WTC11 (cell line): ENCODE results near the gene UBE2H. TPM values are rescaled to one million over a fixed set of nuclear protein-coding genes. Genes with fewer than 3 reads are reported as not detected.

Experiments
- ATAC-seq: fragments of 200-7000 bp; cut with Tn5 transposase; 2 replicates; pipeline ENCODE4 v1.10.0; 2021; ENCODE audit warnings: mild to moderate bottlenecking, moderate library complexity
- CTCF ChIA-PET: fragments of 300-600 bp; sonication (Branson Sonifier 250); formaldehyde crosslinking; loops from one replicate; lab custom pipeline; 2021; ENCODE audit warnings: antibody characterized with exemption; lab: Charles Lee
- POLR2A ChIA-PET: fragments of 350-600 bp; sonication (Branson Sonifier 250); formaldehyde crosslinking; loops from one replicate; lab custom pipeline; 2021; ENCODE audit warnings: antibody characterized with exemption; lab: Charles Lee
- DNase-seq: peaks from one replicate; pipeline ENCODE4 v3.0.0; 2021; ENCODE audit warnings: low spot score
- H3K27ac Mint-ChIP-seq: 2 replicates; pipeline ENCODE4 v1.8.0; 2021; ENCODE audit warnings: mixed read lengths
- H3K27me3 Mint-ChIP-seq: 2 replicates; pipeline ENCODE4 v1.8.0; 2021; ENCODE audit warnings: low read depth, mild to moderate bottlenecking, moderate library complexity, mixed read lengths
- H3K36me3 Mint-ChIP-seq: 2 replicates; pipeline ENCODE4 v1.8.0; 2021; ENCODE audit warnings: mixed read lengths
- H3K4me1 Mint-ChIP-seq: 2 replicates; pipeline ENCODE4 v1.8.0; 2022; ENCODE audit warnings: mixed read lengths
- H3K4me3 Mint-ChIP-seq: 2 replicates; pipeline ENCODE4 v1.8.0; 2021; ENCODE audit warnings: mild to moderate bottlenecking, moderate library complexity, mixed read lengths
- H3K9me3 Mint-ChIP-seq: 2 replicates; pipeline ENCODE4 v1.8.0; 2021; ENCODE audit warnings: mixed read lengths
- CBFB ChIP-seq: sonication (generic); formaldehyde crosslinking; IDR thresholded peaks from 2 replicates; pipeline ENCODE4 v1.8.1; 2022; ENCODE audit warnings: mild to moderate bottlenecking, low read depth, missing genetic modification reagents
- NFYB ChIP-seq: sonication (generic); formaldehyde crosslinking; conservative IDR thresholded peaks from 2 replicates; pipeline ENCODE4 v1.8.0; 2022; ENCODE audit warnings: low read depth, missing genetic modification reagents
- NR1H2 ChIP-seq: sonication (generic); formaldehyde crosslinking; IDR thresholded peaks from 2 replicates; pipeline ENCODE4 v1.9.0; 2021; ENCODE audit warnings: mild to moderate bottlenecking, moderate library complexity, missing genetic modification reagents
- NR3C1 ChIP-seq: sonication (generic); formaldehyde crosslinking; conservative IDR thresholded peaks from 2 replicates; pipeline ENCODE4 v1.8.1; 2023; ENCODE audit warnings: low read depth, mild to moderate bottlenecking, missing genetic modification reagents
- OVOL2 ChIP-seq: fragments of 250-450 bp; sonication (Bioruptor Pico); IDR thresholded peaks from 2 replicates; pipeline ENCODE4 v1.9.0; 2021; ENCODE audit warnings: mild to moderate bottlenecking, borderline replicate concordance
- SMAD4 ChIP-seq: sonication (generic); formaldehyde crosslinking; IDR thresholded peaks from 2 replicates; pipeline ENCODE4 v1.8.0; 2022; ENCODE audit warnings: mild to moderate bottlenecking, missing genetic modification reagents
- TEAD1 ChIP-seq: sonication (generic); formaldehyde crosslinking; IDR thresholded peaks from 2 replicates; pipeline ENCODE4 v1.8.0; 2022; ENCODE audit warnings: mild to moderate bottlenecking, missing genetic modification reagents
- ZNF219 ChIP-seq: sonication (generic); formaldehyde crosslinking; IDR thresholded peaks from 2 replicates; pipeline ENCODE4 v1.8.0; 2023; ENCODE audit warnings: missing genetic modification reagents, mild to moderate bottlenecking, borderline replicate concordance
- ZNF416 ChIP-seq: fragments of 250-450 bp; sonication (Bioruptor Pico); IDR thresholded peaks from 2 replicates; pipeline ENCODE4 v1.9.0; 2021; ENCODE audit warnings: mild to moderate bottlenecking, inconsistent platforms
- total RNA-seq: library from RNA; stranded (reverse); gene quantifications from 3 replicates; pipeline ENCODE4 v1.2.3, GENCODE V29; 2021
- TF ChIP-seq, protein P1 (sequence below): sonication (generic); formaldehyde crosslinking; IDR thresholded peaks from 2 replicates; pipeline ENCODE4 v1.8.1; 2023; ENCODE audit warnings: mild to moderate bottlenecking, missing genetic modification reagents, borderline replicate concordance
- TF ChIP-seq, protein P2 (sequence below): sonication (generic); formaldehyde crosslinking; IDR thresholded peaks from 2 replicates; pipeline ENCODE4 v1.8.0; 2022; ENCODE audit warnings: mild to moderate bottlenecking, missing genetic modification reagents
- TF ChIP-seq, protein P3 (sequence below): sonication (generic); formaldehyde crosslinking; IDR thresholded peaks from 2 replicates; pipeline ENCODE4 v1.8.0; 2023; ENCODE audit warnings: mild to moderate bottlenecking, missing genetic modification reagents
- TF ChIP-seq, protein P4 (sequence below): sonication (generic); formaldehyde crosslinking; conservative IDR thresholded peaks from 2 replicates; pipeline ENCODE4 v1.8.1; 2022; ENCODE audit warnings: mild to moderate bottlenecking, missing genetic modification reagents
- TF ChIP-seq, protein P5 (sequence below): sonication (generic); formaldehyde crosslinking; IDR thresholded peaks from 2 replicates; pipeline ENCODE4 v1.8.0; 2023; ENCODE audit warnings: missing genetic modification reagents
- TF ChIP-seq, protein P6 (sequence below): sonication (generic); formaldehyde crosslinking; IDR thresholded peaks from 2 replicates; pipeline ENCODE4 v1.8.1; 2023; ENCODE audit warnings: mild to moderate bottlenecking, missing genetic modification reagents

The UBE2H gene
- total RNA-seq, 1 experiment from 2014 or later: 55.0 TPM

DNA sequence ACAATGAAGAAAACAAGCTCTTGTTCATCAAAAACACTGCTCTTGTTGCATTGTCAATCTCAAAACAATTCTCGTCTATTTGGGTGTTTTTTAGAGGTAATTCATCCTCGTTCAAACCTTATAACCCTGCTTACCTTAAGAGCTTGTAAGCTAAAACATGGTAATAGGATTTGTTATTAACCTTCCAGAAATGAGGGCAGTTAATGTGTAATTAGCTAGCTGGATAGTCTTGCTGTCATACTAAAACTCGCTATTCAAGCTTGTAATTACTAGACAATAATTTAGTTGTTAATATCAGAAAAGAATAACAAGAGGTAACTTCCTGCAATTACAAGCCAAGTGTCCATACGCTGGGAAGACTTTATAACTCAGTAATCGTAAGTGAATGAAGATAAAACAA, 101.6 kb downstream of the UBE2H start (continued):
- TF ChIP-seq, protein P1, sequence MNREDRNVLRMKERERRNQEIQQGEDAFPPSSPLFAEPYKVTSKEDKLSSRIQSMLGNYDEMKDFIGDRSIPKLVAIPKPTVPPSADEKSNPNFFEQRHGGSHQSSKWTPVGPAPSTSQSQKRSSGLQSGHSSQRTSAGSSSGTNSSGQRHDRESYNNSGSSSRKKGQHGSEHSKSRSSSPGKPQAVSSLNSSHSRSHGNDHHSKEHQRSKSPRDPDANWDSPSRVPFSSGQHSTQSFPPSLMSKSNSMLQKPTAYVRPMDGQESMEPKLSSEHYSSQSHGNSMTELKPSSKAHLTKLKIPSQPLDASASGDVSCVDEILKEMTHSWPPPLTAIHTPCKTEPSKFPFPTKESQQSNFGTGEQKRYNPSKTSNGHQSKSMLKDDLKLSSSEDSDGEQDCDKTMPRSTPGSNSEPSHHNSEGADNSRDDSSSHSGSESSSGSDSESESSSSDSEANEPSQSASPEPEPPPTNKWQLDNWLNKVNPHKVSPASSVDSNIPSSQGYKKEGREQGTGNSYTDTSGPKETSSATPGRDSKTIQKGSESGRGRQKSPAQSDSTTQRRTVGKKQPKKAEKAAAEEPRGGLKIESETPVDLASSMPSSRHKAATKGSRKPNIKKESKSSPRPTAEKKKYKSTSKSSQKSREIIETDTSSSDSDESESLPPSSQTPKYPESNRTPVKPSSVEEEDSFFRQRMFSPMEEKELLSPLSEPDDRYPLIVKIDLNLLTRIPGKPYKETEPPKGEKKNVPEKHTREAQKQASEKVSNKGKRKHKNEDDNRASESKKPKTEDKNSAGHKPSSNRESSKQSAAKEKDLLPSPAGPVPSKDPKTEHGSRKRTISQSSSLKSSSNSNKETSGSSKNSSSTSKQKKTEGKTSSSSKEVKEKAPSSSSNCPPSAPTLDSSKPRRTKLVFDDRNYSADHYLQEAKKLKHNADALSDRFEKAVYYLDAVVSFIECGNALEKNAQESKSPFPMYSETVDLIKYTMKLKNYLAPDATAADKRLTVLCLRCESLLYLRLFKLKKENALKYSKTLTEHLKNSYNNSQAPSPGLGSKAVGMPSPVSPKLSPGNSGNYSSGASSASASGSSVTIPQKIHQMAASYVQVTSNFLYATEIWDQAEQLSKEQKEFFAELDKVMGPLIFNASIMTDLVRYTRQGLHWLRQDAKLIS (CRISPR knock-in tag): no peak
- TF ChIP-seq, protein P2, sequence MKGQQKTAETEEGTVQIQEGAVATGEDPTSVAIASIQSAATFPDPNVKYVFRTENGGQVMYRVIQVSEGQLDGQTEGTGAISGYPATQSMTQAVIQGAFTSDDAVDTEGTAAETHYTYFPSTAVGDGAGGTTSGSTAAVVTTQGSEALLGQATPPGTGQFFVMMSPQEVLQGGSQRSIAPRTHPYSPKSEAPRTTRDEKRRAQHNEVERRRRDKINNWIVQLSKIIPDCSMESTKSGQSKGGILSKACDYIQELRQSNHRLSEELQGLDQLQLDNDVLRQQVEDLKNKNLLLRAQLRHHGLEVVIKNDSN (CRISPR knock-in tag): no peak
- no peak for TF ChIP-seq ZNF416 (CRISPR knock-in tag)
- no peak for TF ChIP-seq ZNF219 (CRISPR knock-in tag)
- no peak for TF ChIP-seq CBFB (CRISPR knock-in tag)
- TF ChIP-seq, protein P3, sequence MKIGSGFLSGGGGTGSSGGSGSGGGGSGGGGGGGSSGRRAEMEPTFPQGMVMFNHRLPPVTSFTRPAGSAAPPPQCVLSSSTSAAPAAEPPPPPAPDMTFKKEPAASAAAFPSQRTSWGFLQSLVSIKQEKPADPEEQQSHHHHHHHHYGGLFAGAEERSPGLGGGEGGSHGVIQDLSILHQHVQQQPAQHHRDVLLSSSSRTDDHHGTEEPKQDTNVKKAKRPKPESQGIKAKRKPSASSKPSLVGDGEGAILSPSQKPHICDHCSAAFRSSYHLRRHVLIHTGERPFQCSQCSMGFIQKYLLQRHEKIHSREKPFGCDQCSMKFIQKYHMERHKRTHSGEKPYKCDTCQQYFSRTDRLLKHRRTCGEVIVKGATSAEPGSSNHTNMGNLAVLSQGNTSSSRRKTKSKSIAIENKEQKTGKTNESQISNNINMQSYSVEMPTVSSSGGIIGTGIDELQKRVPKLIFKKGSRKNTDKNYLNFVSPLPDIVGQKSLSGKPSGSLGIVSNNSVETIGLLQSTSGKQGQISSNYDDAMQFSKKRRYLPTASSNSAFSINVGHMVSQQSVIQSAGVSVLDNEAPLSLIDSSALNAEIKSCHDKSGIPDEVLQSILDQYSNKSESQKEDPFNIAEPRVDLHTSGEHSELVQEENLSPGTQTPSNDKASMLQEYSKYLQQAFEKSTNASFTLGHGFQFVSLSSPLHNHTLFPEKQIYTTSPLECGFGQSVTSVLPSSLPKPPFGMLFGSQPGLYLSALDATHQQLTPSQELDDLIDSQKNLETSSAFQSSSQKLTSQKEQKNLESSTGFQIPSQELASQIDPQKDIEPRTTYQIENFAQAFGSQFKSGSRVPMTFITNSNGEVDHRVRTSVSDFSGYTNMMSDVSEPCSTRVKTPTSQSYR (CRISPR knock-in tag): no peak
- TF ChIP-seq, protein P4, sequence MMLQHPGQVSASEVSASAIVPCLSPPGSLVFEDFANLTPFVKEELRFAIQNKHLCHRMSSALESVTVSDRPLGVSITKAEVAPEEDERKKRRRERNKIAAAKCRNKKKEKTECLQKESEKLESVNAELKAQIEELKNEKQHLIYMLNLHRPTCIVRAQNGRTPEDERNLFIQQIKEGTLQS: no peak
- no peak for TF ChIP-seq NFYB (CRISPR knock-in tag)
- no peak for TF ChIP-seq NR1H2 (CRISPR knock-in tag)
- TF ChIP-seq, protein P5, sequence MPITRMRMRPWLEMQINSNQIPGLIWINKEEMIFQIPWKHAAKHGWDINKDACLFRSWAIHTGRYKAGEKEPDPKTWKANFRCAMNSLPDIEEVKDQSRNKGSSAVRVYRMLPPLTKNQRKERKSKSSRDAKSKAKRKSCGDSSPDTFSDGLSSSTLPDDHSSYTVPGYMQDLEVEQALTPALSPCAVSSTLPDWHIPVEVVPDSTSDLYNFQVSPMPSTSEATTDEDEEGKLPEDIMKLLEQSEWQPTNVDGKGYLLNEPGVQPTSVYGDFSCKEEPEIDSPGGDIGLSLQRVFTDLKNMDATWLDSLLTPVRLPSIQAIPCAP: no peak
- no peak for TF ChIP-seq NR3C1
- no peak for TF ChIP-seq SMAD4 (CRISPR knock-in tag)

DNA sequence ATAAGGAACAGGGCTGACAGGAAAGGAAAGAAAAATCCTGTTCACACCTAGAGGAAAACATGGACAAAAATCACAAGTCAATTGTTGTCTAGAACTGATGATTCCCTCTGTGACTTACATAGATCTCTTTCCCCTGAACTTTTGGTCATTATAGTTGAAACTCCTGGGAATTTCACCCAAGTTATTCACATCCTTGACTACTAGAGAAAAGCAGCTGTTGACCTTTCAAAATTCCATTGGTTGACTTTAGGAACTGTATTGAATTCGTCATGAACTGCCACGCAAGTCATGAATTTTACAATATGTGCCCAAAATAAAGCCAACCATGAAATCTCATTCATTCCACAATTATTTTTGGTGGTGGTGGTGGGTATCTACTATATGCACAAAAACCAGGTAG, 104.3 kb downstream of the UBE2H start:
- ATAC-seq (no peak), DNase-seq (no peak)
- Mint-ChIP-seq H3K4me1 (peaks cover 86% of the 10 kb centered on the region), H3K27me3 (no peaks in the 10 kb centered on the region), H3K27ac (peak overlapping the region; percentile 76; the same call in 1 of the 2 replicates), H3K4me3 (no peak overlapping the region), H3K36me3 (no peaks in the 10 kb centered on the region), H3K9me3 (no peaks in the 10 kb centered on the region)
- ChIA-PET CTCF (interaction anchor here (0.9 to 1.0 kb wide), 2 partner anchors 12 to 23 kb away, joined by 4 to 6 read pairs; no protein-coding TSS in a partner anchor), POLR2A (interaction anchor here (0.7 kb wide), 1 partner anchor 222 kb away, joined by 5 read pairs; the partner anchor contains the start of gene KLHDC10)
- TF ChIP-seq OVOL2 (CRISPR knock-in tag) (no peak), TEAD1 (CRISPR knock-in tag) (no peak)
- TF ChIP-seq, protein P1 (CRISPR knock-in tag): no peak
- TF ChIP-seq, protein P6, sequence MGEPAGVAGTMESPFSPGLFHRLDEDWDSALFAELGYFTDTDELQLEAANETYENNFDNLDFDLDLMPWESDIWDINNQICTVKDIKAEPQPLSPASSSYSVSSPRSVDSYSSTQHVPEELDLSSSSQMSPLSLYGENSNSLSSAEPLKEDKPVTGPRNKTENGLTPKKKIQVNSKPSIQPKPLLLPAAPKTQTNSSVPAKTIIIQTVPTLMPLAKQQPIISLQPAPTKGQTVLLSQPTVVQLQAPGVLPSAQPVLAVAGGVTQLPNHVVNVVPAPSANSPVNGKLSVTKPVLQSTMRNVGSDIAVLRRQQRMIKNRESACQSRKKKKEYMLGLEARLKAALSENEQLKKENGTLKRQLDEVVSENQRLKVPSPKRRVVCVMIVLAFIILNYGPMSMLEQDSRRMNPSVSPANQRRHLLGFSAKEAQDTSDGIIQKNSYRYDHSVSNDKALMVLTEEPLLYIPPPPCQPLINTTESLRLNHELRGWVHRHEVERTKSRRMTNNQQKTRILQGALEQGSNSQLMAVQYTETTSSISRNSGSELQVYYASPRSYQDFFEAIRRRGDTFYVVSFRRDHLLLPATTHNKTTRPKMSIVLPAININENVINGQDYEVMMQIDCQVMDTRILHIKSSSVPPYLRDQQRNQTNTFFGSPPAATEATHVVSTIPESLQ (CRISPR knock-in tag): no peak
